NCI-H748 treated with DMSO at 0.1 percent for 48 hours (cell line): ENCODE results near the gene BIVM.
"Not testable (repeated sequence)": the region's sequence is repeated elsewhere in the genome, so short reads cannot be mapped to it uniquely, and the experiment has no call there.

Experiments
- DNase-seq: peaks from one replicate; lab custom pipeline; 2025; lab: John Stamatoyannopoulos, UW

Gene BIVM, protein sequence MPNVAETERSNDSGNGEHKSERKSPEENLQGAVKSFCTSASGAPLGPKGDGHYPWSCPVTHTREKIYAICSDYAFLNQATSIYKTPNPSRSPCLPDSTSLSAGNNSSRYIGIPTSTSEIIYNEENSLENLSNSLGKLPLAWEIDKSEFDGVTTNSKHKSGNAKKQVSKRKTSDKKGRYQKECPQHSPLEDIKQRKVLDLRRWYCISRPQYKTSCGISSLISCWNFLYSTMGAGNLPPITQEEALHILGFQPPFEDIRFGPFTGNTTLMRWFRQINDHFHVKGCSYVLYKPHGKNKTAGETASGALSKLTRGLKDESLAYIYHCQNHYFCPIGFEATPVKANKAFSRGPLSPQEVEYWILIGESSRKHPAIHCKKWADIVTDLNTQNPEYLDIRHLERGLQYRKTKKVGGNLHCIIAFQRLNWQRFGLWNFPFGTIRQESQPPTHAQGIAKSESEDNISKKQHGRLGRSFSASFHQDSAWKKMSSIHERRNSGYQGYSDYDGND

GRCh38 chr13:102798581-102799425 is at the start of gene BIVM, which contains the start of gene POGLUT2:
Gene BIVM, plus strand, starts transcription at chr13:102799119. Its CDS starts 8,149 bp downstream, at chr13:102807268.
Gene POGLUT2, minus strand, starts transcription at chr13:102798976. Its CDS starts 306 bp downstream, at chr13:102798670.
- DNase-seq, result peak; percentile 71

DNA sequence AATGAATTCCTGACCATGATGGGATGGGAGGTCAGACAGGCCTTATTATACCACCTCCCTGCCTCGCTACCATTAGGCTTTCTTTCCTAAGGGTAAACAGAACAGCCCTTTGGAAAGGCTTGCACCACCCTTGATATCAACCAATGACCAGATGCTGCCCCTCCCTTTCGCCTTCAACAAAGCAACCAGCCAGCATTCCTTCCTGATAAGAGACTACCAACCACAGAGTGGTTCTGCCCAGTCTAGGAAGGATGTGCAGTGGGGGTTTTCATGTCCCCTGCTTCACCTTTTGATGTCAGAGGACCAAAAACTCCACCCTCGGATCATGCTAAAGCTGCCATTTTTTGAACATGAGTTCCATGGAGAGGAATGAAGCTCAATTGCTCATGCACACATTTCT is 47.0 kb upstream of the BIVM start:
- no peak for DNase-seq

- no peak for DNase-seq
Observed at GRCh38 chr13:102757006-102757405, 41.9 kb upstream of the BIVM start.

- DNase-seq, result no peak
Observed at GRCh38 chr13:102758842-102759241, 40.1 kb upstream of the BIVM start.

DNA sequence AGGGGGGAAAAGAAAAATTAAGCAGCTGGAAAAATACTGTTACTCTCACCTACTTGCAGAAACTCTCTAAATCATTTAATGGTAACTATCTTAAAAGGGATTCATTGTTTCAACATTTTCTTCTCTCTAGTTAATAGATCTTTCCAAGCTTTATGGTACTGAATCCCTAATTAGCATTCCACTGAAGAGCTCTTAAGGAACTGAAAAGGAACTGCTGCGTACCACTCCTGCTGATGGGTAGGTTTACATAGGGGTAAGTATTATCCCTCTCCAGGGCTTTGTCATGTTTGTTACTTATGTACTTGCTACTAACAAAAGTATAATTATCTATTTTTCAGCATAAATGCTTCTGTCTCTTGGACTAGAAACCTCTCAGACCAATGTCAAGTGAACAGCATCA is 37.8 kb upstream of the BIVM start:
- no peak for DNase-seq

DNA sequence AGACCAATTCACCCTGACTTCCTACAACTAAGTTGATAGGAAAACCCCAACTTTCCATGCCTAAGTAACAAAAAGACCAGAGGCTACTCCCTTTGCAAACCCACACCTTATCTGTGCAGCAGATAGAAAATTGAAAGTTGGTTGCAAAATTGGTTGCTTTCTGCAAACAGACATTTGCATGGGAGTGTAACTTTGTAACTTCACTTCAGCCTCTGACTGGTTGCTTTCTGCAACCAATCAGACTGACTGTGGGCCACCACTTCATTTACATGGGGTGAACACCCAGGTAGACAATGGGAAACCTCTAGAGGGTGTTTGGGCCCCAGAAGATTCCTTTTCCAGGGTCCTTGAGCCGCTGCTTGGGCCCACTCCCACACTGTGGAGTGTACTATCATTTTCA is 35.2 kb upstream of the BIVM start:
- DNase-seq, result no peak

- no peak for DNase-seq
Observed at GRCh38 chr13:102768909-102769308, 30.0 kb upstream of the BIVM start.

- DNase-seq, result no peak
Observed at GRCh38 chr13:102769679-102770078, 29.2 kb upstream of the BIVM start.

DNA sequence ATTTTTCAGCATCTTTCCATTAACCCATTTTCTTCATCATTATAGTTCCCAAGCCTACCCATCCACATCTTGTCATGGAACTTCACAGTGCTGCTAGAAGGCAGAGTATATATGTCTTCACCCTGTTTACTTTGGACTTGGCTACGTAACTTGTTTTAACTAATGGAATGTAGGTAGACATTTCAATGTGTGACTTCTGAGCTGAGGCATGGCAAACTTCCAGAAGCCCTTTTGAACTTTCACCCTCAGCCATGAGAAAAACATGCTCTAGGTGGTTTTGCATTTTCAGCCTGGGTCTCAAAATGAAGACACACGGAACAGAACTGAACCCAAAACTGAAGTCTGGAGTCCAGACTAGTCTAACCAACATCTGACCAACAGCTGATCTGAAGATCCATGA is 28.5 kb upstream of the BIVM start:
- no peak for DNase-seq

- DNase-seq, result no peak
Observed at GRCh38 chr13:102771298-102772041, 27.4 kb upstream of the BIVM start.

- DNase-seq, result no peak
Observed at GRCh38 chr13:102772042-102772425, 26.9 kb upstream of the BIVM start.

DNA sequence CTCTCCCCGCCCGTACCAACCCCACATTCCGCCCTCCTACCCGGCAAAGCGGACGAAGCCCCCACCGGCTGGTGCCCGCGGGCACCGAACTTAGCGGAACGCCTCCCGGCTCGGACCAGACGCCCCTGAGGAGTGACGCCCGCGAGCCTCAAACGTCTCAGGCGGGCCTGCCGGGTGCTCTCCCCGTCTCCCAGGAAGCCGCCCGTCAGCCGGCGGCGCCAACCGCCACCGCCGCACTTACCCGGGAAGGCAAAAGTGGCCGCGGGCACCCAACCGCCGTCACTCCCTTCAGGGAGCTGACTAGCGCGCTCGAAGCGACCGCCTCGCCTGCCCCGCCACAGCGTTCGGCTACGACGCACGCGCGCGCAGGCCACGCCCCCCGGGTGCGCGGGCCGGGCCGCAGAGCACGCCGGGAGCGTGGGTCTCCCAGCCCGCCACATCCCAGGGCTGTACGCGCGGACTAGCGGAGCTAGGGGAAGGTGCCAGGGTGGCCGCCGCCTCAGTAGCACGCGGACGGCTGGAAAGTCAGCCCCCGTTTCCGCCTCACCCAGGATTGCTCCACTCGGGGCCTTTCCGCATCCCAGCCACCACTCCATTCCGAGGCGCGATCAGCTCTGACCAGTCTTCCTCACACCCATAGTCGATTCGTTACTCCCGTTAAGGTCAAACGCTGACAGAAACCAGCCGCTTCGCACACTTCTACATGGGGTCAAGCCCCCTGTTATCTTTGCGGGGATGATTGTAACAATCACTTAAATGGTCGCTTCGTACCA is 25.3 kb upstream of the BIVM start, which contains the start of gene TEX30:
TEX30 (minus strand) TSS at position 346 of the 773 bp plus-strand sequence. CDS start 3,760 bp downstream, outside the sequence.
- peak; percentile 70 for DNase-seq

- DNase-seq, result no peak
Observed at GRCh38 chr13:102774214-102774568, 24.7 kb upstream of the BIVM start.

- DNase-seq, result no peak
Observed at GRCh38 chr13:102774591-102775520, 24.1 kb upstream of the BIVM start.

DNA sequence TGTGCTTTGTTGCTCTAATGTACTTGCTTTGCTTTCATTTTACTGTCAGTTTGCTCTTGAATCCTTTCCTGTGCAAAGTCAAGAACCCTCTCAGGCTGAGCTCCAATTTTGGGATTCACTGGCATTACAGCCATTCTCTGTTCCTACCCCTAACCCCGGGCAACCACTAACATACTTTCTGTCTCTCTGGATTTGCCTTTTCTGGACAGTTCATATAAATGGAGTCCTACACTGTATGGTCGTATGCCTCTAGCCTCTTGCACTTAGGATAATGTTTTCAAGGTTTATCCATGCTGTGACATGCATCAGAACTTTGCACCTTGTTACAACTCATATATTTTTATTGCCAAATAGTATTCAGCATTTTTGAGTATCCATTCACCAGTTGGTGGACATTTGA is 22.6 kb upstream of the BIVM start:
- DNase-seq, result no peak

DNA sequence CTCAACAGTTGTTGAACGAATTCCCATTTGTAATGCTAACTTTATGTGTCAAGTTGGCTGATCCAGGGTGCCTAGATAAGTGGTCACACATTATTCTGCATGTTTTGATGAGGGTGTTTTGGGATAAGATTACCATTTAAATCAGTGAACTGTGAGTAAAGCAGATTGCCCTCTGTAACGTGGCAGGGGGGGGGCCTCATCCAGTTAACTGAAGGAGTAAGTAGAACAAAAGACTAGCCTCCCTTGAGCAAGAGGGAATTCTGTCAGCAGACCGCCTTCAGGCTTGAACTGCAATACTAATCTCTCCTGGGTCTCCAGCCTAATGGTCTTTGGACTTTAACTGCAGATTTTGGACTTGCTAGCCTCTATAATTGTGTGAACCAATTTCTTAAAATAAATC is 21.2 kb upstream of the BIVM start:
- no peak for DNase-seq

- no peak for DNase-seq
Observed at GRCh38 chr13:102779436-102780159, 19.3 kb upstream of the BIVM start.

DNA sequence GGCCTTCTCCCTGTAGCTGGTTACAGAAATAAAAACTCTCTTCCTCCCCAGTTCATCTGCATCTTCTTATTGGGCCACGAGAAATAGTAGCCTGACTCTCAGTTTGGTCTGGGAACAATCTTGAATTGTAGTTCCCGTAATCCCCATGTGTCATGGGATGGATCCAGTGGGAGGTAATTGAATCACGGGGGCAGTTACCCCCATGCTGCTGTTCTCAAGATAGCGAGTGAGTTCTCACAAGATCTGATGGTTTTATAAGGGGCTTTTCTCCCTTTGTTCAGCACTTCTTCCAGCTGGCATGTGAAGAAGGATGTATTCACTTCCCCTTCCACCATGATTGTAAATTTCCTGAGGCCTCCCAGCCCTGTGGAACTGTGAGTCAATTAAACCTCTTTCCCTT is 18.3 kb upstream of the BIVM start:
- not testable (repeated sequence) for DNase-seq

DNA sequence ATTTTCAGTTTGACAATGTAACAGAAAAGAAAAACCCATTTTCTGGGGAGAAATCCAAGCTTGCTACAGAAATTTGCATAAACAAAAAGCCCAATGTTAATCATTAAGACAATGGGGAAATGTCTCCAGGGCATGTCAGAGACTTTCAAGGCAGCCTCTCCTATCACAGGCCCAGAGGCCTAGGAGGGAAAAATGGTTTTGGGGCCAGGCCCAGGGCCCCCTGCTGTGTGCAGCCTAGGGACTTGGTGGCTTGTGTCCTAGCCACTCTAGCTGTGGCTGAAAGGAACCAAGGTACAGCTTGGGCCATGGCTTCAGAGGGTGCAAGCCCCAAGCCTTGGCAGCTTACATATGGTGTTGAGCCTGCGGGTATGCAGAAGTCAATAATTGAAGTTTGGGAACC is 17.3 kb upstream of the BIVM start:
- no peak for DNase-seq

GRCh38 chr13:102784483-102784882 is 14.4 kb upstream of the BIVM start:
- DNase-seq, result no peak
